ENCODE results near the gene CBX8. TPM values are rescaled to one million over a fixed set of nuclear protein-coding genes. Genes with fewer than 3 reads are reported as not detected.

The CBX8 gene
- polyA plus RNA-seq, 1 experiment, result 0.37 TPM

GRCh38 chr17:79795795-79796443, 958 bp downstream of the CBX8 start:
- no peak for DNase-seq (ENCODE audit: low read depth, low spot score)
- Histone ChIP-seq H3K9me3 (ENCODE audit: control insufficient read depth, insufficient read depth, low read length) (peaks cover under 1% of the 10 kb centered on the region; the same call in 1 of the 2 replicates), H3K27me3 (ENCODE audit: control insufficient read depth, insufficient read depth, low read length) (peaks cover 44% of the 10 kb centered on the region), H3K27ac (ENCODE audit: low read depth, low read length) (no peak overlapping the region), H3K4me3 (ENCODE audit: low read depth, low read length) (peak overlapping the region; percentile 85)
- ChIA-PET POLR2A (interaction anchor here (1.5 kb wide), 1 partner anchor 43 kb away, joined by 29 read pairs; the partner anchor contains the start of gene CBX4), CTCF (no interaction called here)
- TF ChIP-seq, protein P1, sequence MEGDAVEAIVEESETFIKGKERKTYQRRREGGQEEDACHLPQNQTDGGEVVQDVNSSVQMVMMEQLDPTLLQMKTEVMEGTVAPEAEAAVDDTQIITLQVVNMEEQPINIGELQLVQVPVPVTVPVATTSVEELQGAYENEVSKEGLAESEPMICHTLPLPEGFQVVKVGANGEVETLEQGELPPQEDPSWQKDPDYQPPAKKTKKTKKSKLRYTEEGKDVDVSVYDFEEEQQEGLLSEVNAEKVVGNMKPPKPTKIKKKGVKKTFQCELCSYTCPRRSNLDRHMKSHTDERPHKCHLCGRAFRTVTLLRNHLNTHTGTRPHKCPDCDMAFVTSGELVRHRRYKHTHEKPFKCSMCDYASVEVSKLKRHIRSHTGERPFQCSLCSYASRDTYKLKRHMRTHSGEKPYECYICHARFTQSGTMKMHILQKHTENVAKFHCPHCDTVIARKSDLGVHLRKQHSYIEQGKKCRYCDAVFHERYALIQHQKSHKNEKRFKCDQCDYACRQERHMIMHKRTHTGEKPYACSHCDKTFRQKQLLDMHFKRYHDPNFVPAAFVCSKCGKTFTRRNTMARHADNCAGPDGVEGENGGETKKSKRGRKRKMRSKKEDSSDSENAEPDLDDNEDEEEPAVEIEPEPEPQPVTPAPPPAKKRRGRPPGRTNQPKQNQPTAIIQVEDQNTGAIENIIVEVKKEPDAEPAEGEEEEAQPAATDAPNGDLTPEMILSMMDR (IDR thresholded peaks at IDR 0.05; ENCODE audit: low read depth, low read length), result no peak

DNA sequence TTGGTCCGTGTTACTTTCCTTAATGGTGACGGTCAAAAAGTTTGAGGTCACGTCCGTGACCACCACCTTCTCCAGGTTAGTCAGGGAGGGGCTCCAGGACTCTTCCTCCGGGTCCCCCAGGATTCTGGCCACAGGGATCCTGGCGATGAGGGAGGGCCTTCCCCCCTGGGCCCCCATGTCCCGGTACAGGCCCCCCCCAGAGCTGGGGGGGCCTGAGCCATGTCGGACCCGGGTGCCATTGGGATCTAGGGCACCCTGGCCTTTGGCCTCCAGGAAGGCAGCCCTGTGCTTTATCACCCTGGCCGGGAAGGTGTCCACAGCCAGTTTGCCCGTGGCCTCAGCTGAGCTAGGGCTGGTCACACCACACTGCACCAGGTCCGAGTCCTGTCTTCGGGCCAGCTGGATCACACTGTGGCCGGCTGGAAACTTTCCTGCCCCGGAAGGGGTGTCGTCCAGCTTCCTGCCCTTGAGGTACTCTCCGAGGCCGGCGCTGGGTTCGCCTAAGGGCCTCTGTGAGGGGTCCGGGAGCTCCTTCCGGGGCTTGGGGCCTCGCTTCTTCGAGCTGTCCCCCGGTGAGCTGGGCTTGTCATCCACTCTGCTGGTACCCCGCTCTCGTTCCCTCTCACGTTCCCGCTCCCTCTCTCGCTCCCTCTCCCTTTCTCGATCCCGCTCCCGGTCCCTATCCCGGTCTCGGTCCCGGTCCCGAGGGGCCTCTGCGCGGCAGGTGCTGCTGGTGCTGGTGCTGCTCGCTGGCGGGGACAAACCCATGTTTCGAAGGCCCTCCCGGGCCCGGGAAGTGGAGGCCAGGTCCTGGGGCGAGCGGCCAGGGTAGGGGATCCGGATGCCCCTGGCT, 2.0 kb downstream of the CBX8 start:
- TF ChIP-seq, protein P1 (IDR thresholded peaks at IDR 0.05; ENCODE audit: low read depth, low read length), result no peak
- Histone ChIP-seq H3K27ac (ENCODE audit: low read depth, low read length) (peak overlapping the region; percentile 98), H3K9me3 (ENCODE audit: control insufficient read depth, insufficient read depth, low read length) (peaks cover 10% of the 10 kb centered on the region; the same call in 1 of the 2 replicates), H3K27me3 (ENCODE audit: control insufficient read depth, insufficient read depth, low read length) (peaks cover 44% of the 10 kb centered on the region), H3K4me3 (ENCODE audit: low read depth, low read length) (no peak overlapping the region)
- ChIA-PET POLR2A (interaction anchor here (0.7 to 2.8 kb wide), 2 partner anchors 8 to 45 kb away, joined by 3 to 20 read pairs; partner anchors contain the start of gene CBX4), CTCF (interaction anchor here (0.9 kb wide), 1 partner anchor 49 kb away, joined by 3 read pairs; no protein-coding TSS in a partner anchor)
- no peak for DNase-seq (ENCODE audit: low read depth, low spot score)

- H3K4me3 ChIP-seq (ENCODE audit: low read depth, low read length), result peak overlapping the region; percentile 59
- POLR2A ChIA-PET, result interaction anchor here (1.0 to 2.8 kb wide), 3 partner anchors 46 to 121 kb away, joined by 3 to 20 read pairs (median 5); partner anchors contain the start of gene CBX4
- CTCF ChIA-PET, result interaction anchor here (0.9 to 2.0 kb wide), 3 partner anchors 46 to 212 kb away, joined by 3 to 10 read pairs (median 4); partner anchors contain the start of gene CBX4
- DNase-seq (ENCODE audit: low read depth, low spot score), result peak; percentile 42
- H3K27ac ChIP-seq (ENCODE audit: low read depth, low read length), result peak overlapping the region; percentile 98
- peaks cover 10% of the 10 kb centered on the region; the same call in 1 of the 2 replicates for H3K9me3 ChIP-seq (ENCODE audit: control insufficient read depth, insufficient read depth, low read length)
- peaks cover 44% of the 10 kb centered on the region for H3K27me3 ChIP-seq (ENCODE audit: control insufficient read depth, insufficient read depth, low read length)
- TF ChIP-seq, protein P1 (IDR thresholded peaks at IDR 0.05; ENCODE audit: low read depth, low read length), result no peak
Observed at GRCh38 chr17:79793924-79794304, 3.0 kb downstream of the CBX8 start.

DNA sequence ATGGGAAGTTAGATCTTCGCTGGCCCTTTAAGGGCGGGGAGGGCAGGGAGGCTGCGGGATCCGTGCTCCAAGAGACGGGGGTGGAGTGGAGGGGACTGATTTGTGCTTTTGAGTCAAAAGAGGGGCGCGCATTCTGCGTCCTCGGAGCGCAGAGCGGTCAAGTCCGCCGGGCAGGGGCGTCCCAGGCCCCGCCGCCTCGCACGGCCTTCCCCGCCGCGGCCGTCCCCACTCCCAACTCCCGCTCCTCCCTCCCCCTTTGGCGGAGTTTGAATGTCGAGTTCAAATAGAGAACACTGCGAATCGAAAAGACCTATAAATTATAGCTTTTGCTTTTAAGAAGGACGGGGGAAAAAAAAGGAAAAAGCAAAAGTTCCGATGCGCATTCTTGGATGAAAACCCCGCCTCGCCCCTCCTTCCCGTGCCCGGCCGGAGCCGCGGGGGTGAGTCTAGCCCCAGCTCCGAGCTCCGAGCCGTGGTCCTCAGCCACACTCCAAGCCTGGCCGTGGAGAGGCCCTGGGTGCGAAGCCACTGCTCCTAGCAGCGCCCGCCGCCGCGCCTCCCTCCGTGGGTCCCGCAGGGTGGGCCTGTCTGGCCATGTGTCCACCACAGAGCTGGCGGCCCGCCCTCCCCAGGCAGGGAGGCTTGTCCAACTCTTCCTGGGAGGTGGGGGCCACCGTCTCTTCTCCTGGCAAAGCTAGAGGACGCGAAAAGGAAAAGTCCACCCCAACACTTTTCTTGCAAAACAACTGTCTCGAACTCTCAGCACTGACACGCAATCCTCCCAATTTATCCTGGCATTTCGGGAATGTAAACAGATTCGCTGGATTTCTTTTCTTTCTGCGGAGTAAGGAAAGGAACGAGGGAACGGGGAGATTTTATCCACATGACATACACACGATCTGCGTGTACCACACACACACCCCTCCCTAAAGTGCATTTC, 3.6 kb downstream of the CBX8 start:
- peak overlapping the region; percentile 59 for H3K4me3 ChIP-seq (ENCODE audit: low read depth, low read length)
- TF ChIP-seq, protein P1 (IDR thresholded peaks at IDR 0.05; ENCODE audit: low read depth, low read length), result no peak
- ChIA-PET POLR2A (interaction anchor here (0.7 to 2.8 kb wide), 5 partner anchors 21 to 194 kb away, joined by 3 to 20 read pairs (median 5); partner anchors contain the start of gene CBX4), CTCF (interaction anchor here (0.6 to 2.0 kb wide), 5 partner anchors 43 to 215 kb away, joined by 3 to 10 read pairs (median 3); partner anchors contain the start of gene CBX4)
- H3K9me3 ChIP-seq (ENCODE audit: control insufficient read depth, insufficient read depth, low read length), result peaks cover 10% of the 10 kb centered on the region; the same call in 1 of the 2 replicates
- peak; percentile 81 for DNase-seq (ENCODE audit: low read depth, low spot score)
- peak overlapping the region; percentile 98 for H3K27ac ChIP-seq (ENCODE audit: low read depth, low read length)
- H3K27me3 ChIP-seq (ENCODE audit: control insufficient read depth, insufficient read depth, low read length), result peaks cover 44% of the 10 kb centered on the region
